B cell (primary cell): Measurements from ENCODE around the gene TMC1.

Experiments
- CTCF ChIP-seq: fragments of 200-600 bp; IDR thresholded peaks from one replicate; pipeline ENCODE4 v1.8.0; 2022; ENCODE audit warnings: antibody characterized with exemption, mild to moderate bottlenecking
- EZH2 ChIP-seq: IDR thresholded peaks from 2 replicates; pipeline ENCODE4 v1.6.1; 2012; ENCODE audit warnings: borderline replicate concordance, low read depth, mild to moderate bottlenecking, moderate library complexity, low read length; ENCODE audit not compliant: insufficient read depth, poor library complexity, severe bottlenecking

GRCh38 chr9:72588336-72588735 is 66.9 kb downstream of the TMC1 start:
- no peak for TF ChIP-seq CTCF
- no peak for TF ChIP-seq EZH2
